GM18951 (cell line): Measurements from ENCODE around the gene IMP3.
"Not testable (repeated sequence)": the region's sequence is repeated elsewhere in the genome, so short reads cannot be mapped to it uniquely, and the experiment has no call there.

ENCODE experiments used
- POLR2A ChIP-seq: IDR thresholded peaks from 4 replicates; pipeline ENCODE4 v1.6.1; 2011; ENCODE audit warnings: mild to moderate bottlenecking; ENCODE audit not compliant: insufficient read length, insufficient read depth; ENCODE audit errors: extremely low read depth
- in situ Hi-C: fragments of 300-500 bp; cut with MboI; formaldehyde crosslinking; loops from one replicate; pipeline ENCODE4 v1.12.0; 2022; ENCODE audit warnings: low sequenced_read_pairs, mixed read lengths, inconsistent platforms; ENCODE audit not compliant: unreplicated experiment

Gene IMP3

DNA sequence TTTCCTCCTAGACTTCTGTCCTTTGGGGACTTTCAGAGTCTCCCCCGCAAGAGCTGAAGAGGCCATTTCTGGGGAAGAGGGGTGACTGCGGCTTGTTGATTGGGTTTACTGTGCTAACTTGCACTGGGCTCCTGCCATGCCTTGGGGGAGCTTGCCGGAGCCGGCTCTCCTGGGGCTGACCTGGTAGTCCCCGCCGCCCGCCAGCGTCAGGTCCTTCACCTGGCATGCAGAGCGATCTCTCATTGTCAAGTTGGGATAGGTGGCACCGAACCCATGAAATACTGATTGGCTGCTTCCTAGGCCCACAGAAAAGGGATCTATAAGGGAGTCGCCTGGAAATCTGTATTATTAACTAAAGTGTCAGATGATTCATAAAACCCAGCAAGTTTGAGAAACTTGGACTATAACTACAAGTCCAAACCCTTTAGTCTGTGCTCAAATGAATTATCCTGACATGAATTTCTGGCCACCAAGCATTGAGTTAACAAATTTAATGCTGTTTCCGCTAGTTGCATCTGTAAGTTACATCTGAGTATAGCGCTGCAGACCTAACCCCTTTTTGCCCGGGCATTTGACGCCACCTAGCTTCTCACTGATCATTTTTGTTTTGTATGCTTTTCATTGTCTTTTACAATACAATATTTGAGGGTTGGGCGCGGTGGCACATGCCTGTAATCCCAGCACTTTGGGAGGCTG lies 607 bp upstream of the IMP3 start:
- TF ChIP-seq POLR2A = no peak
- in situ Hi-C loops = no loop called here

DNA sequence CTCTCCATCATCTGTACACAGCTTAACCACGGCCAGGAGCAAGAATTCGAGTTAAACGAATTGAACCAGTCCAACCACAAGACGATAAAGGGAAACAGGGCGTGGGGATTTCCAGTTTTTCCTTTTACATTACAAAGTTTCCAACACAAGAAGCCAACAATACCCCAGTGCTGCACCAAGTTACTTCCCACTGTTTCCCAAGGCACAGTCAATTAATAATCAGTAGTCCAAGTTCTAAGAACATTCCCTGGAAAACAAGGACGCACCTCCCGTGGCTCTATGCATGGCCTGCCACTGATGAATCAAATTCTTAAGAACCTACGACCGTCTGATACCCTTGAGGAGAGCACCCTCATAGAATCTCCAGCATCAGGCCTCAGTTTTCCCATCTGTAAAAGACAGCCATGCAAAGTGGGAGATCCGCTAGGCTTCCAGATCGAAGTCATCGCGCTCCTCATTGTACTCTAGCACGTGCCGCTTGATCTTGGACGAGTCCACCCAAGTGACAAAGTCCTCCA lies 774 bp downstream of the IMP3 start:
- no peak for TF ChIP-seq POLR2A

DNA sequence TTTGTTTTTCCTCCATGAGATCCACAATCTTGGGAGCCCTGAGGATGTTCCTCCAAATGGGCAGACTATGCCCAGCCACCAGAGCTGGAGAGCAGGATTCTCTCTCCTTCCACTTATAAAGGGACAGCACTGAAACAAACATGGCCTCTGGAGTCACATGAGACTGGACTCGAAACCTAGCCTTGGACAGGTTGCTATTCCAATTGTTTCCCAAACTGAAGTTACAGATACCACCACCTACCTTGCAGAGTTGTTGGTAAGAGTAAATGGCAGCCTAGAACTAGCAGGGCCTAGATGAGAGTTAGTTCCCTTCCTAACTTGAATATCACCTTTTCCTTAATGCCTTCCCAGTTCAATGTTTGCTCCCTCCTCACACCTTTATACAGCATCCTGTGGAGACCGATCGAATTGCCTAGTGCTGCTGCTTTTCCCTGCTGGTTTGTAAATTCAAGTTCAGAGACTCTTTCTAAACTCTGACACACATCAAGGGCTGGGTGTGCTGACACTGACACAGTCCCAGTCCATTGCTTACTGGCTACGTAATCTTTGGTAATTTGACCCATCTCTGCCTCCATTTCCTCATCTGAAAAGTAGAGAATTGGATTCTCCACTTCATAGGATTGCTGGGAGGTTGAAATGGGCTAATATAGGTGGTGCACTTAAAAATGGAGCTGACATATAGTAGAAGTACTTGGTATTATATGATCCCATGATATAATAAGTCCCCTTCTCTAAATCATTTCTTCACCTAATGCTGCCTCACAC lies 2.6 kb downstream of the IMP3 start:
- in situ Hi-C loops = no loop called here

More for the DNA sequence above, 774 bp downstream of the IMP3 start:
- in situ Hi-C loops = no loop called here

DNA sequence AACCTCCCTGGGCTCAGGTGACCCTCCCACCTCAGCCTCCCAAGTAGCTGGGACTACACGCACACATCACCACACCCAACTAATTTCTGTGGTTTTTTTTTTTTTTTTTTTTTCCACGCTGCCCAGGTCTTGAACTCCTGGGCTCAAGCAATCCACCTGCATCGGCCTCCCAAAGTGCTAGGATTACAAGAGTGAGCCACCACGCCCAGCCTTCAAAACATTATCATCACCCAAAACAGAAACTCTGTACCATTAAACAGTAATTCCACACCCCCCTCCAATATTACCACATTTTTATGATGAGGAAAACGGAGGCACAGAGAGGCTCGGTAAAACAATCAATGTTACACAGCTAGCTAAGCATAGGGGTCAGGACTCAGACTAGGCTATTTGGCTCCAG lies 4.0 kb downstream of the IMP3 start:
- TF ChIP-seq POLR2A = no peak
- in situ Hi-C loops = no loop called here

More for the DNA sequence above, 2.6 kb downstream of the IMP3 start:
- TF ChIP-seq POLR2A = no peak

DNA sequence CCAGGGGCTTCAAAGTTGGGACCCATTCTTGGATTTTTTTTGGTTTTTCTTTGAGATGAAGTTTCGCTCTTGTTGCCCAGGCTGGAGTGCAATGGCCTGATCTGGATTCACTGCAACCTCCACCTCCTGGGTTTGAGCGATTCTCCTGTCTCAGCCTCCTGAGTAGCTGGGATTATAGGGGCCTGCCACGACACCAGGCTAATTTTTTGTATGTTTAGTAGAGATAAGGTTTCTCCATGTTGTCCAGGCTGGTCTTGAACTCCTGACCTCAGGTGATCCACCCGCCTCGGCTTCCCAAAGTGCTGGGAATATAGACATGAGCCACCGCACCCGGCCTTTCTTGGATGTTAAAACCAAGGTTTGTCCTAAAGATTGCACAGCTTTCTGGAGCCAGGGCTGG lies 6.1 kb downstream of the IMP3 start:
- in situ Hi-C loops = not testable (repeated sequence)

DNA sequence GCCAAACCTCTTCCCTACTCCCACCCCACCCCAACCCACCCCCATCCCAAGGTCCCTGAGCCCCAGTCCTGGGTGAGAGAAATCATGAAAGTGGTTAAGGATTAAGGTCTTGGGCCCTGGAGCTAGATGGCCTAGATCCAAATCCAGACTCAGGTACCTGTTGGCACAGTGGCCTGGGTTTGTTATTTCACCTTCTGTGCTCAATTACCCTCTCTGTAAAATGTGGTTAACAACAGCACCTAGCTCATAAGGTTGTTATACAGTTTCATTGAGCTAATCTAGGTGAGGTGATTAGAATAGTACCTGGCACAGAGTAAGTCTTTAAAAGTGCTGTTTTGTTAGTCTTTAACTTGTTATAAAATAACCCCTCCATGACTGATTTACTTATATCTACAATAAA lies 8.1 kb downstream of the IMP3 start:
- in situ Hi-C loops = no loop called here
- TF ChIP-seq POLR2A = no peak

DNA sequence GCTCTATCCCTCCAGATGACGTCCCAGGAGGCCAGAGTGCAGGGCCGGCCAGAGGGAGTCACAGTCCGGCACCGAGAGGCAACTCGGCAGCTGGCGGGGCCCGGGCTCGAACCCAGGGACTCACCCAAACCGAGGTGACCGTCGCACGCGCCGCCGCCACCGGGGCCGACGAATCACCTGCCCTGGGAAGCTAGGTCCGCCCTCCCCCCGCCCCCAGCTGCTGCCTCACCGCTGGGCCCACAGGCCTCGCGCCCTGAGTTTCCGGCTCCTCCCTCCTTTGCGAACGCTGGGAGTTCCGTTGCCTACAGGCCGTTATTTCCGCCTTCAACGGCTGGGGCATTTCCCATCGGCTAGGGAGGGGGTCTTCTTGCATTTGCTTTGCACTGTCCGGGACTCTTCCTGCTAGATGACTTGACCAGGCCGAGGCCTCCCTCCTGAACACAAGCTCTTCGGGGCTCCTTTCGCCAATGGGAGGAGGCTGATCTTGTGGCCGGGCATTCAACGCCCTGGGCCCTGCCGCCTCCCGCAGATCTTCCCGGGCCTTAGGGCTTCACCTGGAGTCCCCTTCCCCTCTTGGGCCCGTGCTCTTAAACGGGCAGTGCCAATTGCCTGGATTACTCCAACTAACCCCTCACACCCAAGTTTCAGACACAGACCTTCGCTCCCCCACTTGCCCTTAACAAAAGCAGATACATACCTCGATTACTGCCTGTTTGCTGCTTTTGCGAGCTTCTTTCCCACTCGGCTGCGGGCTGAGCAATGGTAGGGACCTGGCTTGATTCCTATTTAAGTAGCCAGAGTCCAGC lies 14.3 kb downstream of the IMP3 start, which contains the start of gene SNUPN:
TSS of gene SNUPN (minus strand) at position 184 of the 806 bp plus-strand sequence. CDS start 4,674 bp downstream, outside the sequence.
- peak; percentile 85 for TF ChIP-seq POLR2A
- in situ Hi-C loops = no loop called here

DNA sequence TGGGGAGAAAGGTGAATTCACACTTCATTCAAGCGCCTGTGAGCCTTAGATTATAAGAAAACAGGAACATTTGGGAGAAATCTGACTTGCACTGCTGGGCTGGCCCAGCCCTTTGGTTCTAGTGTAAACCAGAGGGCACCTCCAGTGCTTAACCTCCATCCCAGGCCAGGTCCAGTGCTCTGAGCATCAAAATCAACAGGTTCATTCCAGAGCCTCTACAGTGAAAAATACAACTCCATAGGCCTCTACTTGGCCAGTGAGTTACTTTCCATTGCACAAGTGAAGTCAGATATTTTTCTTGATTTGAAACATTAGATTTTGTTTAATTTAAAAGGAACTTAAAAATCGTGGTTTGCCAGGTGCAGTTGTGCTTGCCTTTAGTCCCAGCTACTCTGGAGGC lies 17.5 kb downstream of the IMP3 start:
- TF ChIP-seq POLR2A = no peak
- in situ Hi-C loops = no loop called here

DNA sequence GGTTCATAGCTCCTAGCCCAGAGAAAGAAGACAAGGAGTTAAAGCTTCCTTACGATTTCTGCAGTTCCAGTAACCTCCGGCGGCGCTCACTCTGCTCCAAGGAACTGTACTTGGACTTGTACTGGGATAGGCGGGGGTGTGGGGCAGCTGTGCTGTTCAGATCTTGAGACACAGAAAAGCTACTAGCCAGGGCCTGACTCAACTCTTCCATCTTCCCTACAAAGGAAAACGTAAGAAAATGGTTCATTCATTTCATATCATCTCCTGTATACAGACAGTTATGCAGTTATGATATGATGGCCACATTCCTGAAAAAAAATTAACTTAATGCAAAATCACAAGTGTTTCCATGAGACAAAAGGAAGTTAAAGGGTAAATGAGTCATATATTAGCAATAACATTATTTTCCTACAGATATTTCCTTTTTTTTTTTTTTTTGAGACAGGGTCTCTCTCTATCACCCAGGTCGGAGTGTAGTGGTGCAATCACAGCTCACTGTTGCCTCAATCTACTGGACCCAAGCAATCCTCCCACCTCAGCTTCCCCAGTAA lies 19.1 kb downstream of the IMP3 start:
- in situ Hi-C loops = no loop called here
- no peak for TF ChIP-seq POLR2A

DNA sequence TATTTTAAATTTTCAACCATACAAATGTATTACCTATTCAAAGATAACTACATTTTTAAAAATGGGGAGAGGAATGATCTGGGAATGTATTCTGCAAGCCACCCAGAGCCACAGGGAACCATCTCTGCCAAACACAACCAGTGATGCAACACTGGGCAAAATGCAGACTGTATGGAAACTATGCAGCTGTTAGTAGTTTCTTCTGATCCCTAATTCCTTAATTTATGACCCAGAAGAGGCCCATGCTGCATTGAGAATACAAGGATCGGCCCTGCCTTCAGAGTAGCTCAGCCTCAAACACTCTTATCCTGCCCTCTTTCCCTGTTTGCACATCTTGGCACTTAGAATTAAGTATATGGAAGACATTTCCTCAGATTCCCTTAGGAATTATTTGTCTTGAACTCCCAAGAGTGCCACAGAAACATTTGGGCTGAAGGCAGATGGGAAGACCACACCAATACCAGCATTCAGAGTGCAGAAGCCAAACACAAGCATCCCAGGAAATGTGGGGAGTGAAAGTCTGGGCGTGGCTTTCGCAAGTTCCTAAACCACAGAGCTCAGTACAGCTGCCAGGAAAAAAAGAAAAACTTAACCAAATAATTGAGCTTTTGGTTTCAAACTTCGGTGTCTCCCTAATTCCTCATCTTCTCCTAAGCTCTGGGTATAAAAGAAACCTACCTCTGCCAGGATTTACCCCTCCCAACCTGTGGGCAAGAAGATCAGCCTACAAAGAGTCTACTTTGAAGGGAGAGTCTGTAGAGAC lies 19.8 kb downstream of the IMP3 start:
- no peak for TF ChIP-seq POLR2A
- in situ Hi-C loops = no loop called here

DNA sequence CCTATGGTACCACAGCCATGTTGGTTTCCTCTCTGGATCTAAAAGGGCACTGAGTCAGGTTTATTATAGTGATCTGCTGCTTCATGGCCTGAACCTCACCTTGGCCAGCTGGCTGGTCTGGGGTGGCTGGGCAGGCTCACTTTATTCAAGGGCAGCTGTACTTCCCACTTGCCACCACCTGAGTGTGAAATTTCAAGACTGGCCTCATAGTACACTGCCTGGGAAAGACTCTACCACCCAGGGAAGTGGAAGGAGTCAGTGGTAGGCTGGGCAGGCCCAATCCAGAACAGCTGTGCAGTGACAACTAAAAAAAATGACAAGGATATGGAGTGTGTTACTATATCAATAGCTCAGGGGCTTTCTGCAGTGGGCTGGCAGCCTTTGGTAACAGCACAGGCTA lies 23.3 kb downstream of the IMP3 start:
- in situ Hi-C loops = no loop called here
- TF ChIP-seq POLR2A = no peak

DNA sequence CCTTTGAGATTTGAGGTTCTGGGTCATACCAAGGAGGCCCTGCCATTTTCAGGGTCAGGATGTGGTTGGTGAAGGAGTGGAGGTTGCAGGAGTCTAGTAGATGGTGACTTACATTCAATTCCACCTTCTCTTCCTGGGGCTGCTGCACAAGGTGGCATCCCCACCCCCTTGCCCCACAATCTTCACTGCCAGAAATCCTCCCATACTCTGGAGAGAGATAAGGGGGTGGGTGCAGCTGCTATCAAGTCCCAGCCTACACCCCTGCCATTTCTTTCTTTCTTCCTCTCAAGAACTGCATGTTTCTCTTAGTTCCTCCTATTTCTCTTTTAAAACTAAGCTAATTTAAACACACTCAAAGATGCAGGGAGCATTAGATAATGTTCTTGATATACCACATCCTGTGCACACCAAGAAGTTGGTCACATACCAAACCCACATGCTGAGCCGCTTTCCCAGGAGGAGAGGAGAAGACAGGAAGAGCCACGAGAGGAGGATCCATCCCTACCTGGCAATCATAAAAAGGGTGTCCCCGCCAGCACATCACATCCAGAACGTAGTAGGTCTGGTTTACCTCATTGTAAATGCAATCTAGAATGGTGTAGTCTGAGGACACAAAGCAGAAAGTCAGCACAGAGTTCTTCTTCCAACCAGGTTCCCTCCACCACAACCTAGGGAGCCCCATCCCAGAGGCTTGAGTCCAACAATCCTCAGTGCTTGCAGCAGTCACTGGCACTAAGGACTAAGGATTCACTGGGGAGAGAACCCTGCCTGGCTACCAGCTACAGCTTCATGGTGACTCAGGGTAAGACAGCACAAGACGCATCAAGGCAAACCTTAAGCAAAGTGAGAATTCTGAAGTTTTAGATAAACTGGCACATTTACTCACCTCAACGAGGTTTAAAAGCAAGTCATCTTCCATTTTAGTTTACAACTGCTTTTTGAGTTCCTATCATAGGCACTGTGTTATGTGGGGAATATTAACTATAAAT lies 33.0 kb downstream of the IMP3 start:
- no peak for TF ChIP-seq POLR2A
- in situ Hi-C loops = no loop called here
